ENCODE measurements around the gene SOX4.

Gene SOX4

GRCh38 chr6:21594416-21595281 lies 1.1 kb downstream of the SOX4 start:
- no peak for DNase-seq

DNA sequence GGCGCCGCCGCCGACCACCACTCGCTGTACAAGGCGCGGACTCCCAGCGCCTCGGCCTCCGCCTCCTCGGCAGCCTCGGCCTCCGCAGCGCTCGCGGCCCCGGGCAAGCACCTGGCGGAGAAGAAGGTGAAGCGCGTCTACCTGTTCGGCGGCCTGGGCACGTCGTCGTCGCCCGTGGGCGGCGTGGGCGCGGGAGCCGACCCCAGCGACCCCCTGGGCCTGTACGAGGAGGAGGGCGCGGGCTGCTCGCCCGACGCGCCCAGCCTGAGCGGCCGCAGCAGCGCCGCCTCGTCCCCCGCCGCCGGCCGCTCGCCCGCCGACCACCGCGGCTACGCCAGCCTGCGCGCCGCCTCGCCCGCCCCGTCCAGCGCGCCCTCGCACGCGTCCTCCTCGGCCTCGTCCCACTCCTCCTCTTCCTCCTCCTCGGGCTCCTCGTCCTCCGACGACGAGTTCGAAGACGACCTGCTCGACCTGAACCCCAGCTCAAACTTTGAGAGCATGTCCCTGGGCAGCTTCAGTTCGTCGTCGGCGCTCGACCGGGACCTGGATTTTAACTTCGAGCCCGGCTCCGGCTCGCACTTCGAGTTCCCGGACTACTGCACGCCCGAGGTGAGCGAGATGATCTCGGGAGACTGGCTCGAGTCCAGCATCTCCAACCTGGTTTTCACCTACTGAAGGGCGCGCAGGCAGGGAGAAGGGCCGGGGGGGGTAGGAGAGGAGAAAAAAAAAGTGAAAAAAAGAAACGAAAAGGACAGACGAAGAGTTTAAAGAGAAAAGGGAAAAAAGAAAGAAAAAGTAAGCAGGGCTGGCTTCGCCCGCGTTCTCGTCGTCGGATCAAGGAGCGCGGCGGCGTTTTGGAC lies 2.0 kb downstream of the SOX4 start:
- no peak for DNase-seq

- peak; percentile 26 for DNase-seq
Observed at GRCh38 chr6:21596145-21596948, 2.8 kb downstream of the SOX4 start.

- DNase-seq: peak; percentile 40
Observed at GRCh38 chr6:21596949-21597682, 3.6 kb downstream of the SOX4 start.

- DNase-seq: no peak
Observed at GRCh38 chr6:21597801-21598673, 4.5 kb downstream of the SOX4 start.

GRCh38 chr6:21598674-21599023 lies 5.1 kb downstream of the SOX4 start:
- no peak for DNase-seq

DNA sequence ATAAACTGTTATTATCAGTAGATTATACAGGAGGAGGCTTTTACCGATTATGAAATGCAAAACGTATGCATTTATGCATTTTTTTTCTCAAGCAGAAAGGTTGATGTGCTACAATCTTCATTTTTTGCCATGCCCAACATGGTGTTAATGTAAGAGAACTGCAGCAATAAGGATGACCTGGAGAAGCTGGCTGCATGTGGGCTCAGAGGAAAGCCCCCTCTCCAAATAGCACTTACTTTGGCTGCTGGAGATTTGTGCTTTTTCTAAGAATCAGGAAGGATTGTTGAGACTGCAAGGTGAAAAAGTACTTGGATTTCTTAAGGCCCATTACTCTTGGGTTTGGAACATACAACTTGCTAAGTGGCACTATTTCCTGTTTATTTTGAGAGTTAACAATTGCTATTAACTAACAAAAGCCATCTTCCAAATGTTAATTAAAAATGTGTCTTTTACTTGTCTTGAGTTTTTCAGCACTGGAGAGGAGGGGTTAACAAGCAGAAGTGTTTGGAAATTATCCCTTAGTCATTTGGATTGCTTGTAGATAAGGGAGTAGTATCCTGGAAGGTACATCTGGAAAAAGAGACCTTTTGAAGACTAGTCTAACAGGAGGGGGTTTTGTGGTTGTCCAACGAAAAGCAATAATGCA lies 5.6 kb downstream of the SOX4 start:
- no peak for DNase-seq

- DNase-seq: no peak
Observed at GRCh38 chr6:21601339-21601923, 7.9 kb downstream of the SOX4 start.

DNA sequence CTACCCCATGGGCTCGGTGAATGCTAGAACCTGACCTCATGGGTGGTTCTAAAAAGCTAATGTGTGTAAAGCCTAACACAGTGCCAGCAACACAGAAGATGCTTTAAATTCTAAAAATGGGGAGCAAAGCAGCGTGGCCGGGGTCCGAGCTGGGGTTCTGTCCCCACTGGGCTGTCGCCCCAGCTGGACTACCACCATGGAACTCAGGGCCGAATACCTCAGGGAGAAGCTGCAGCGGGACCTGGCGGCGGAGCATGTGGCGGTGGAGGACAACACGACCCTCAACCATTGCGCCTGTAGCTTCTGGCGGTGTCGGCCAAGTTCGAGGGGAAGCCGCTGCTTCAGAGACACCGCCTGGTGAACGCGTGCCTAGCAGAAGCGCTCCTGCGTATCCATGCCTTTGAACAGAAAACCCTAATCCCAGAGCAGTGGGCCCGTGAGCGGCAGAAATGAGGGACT lies 8.4 kb downstream of the SOX4 start:
- DNase-seq: no peak

DNA sequence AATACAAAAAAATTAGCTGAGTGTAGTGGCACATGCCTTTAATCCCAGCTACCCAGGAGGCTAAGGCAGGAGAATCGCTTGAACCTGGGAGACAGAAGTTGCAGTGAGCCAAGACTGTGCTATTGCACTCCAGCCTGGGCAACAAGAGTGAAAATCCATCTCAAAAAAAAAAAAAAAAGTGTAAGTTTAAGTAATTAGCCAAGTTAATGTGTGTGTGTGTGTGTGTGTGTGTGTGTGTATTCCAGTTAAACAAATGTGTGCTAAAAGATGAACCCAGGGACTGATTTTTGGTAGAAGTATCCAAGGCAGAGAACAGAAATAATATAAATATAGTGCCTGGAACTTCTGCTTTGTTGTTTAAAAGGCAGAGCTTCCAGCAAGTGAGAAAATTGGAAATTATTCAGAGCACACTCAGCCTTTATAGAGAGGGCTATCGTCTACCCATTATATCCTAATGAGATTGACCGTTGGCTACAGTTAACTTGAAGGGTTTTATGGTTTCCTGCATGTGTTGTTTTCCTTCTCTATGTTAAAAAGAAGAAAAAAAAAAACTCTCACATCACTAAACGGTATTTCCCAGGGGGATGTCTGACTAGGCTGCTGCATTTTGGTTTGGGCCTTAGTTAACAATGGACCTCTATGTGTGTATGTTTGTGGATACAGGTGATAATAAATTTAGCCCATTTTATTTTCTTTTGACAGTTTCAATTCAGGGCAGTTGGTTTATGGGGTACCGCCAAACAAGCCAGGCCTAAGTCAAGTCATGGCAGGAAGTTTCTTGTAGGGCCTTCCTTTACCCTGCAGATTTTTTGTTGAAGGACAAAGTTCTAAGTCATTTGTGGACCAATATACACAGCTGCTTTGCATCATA lies 9.8 kb downstream of the SOX4 start:
- no peak for DNase-seq

DNA sequence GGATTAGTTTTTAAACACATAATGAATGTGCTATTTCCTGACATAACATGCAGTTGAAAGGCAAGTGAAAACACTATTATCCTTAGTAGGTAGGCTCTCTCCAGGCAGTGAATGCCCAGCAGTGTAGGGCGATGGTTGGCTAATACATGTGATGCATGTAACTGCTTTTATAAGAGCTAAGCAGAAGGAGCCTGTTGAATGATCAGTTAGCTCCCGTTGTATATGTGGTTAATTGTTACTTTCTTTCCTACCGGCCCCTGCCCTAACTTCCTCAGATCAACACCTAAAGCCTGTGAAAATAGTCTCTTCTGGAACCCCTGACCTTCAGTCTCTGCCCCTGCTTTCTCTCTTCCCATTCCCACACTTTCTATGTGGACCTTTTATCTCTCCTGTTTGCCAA lies 10.5 kb downstream of the SOX4 start:
- no peak for DNase-seq

GRCh38 chr6:21605166-21605565 lies 11.6 kb downstream of the SOX4 start:
- DNase-seq: no peak

- no peak for DNase-seq
Observed at GRCh38 chr6:21608601-21609000, 15.1 kb downstream of the SOX4 start.

- DNase-seq: no peak
Observed at GRCh38 chr6:21609881-21610329, 16.4 kb downstream of the SOX4 start.

DNA sequence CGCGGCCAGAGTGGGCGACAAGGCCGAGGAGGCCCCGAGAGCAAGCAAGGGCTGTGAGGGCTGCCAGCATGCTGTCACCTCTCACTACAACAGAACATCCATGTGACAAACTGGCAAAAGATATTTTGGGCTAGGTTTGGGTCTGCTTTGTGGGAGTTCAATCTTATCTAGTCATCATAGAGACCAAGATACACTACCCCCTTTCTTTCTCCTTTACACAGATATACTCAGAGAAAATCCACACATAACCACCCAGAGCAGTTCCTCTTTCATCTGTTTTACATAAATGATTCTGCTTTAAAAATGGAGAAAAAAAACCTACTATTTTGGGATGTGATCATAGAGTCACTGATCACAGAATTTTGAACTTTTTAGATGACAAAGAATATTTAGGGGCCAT lies 16.8 kb downstream of the SOX4 start:
- no peak for DNase-seq

- DNase-seq: no peak
Observed at GRCh38 chr6:21611485-21611884, 17.9 kb downstream of the SOX4 start.

DNA sequence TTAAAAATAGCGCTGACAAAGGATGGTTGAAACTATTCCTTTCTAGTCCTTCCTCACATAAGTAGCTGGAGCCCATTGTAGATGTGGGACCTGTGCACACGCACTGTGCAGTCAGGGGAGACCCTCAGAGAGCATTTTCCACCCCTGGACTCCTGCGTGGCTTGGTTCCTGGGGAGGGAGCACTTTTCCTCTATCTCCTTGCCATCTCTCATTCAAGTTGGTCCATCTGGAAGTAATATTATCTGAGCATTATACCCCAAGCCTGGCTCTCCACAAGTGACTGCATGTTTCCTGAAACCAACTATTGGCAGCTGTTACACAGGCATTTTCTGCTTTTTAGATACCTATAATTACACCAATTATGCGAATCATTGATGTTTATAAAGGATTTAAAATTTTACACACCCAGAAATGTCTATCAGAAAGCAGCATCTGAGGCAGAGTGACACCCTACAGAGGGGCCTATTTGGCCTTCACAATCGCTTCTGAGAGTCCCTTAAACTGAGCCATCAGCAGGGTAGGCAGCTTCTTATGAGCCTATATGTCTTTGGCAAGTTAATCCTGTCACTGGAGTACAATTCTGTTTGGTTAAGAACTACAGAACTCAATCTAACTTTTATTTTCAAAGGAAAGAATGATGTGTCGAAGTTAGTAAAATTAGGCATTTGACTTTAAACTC lies 18.7 kb downstream of the SOX4 start:
- DNase-seq: peak; percentile 35

DNA sequence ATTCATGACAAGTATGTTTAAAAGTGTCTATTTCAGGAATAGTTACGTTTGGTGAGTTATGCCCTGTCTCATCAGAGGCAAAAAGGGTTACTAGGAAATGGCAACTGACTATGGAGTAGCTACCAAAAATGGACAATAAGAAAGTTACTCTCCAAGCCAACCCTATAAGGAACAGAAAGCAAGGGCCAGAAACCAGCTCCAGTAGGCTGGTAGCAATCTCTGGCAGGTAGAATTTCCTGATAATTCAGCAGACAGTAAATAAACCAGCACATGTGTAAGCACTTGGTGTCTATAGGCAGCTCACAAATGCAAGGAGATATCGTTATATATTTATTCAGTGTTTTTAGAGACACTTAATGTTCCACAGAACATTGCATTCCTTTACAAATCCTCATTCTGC lies 20.3 kb downstream of the SOX4 start:
- no peak for DNase-seq

GRCh38 chr6:21614226-21614625 lies 20.7 kb downstream of the SOX4 start:
- no peak for DNase-seq
